Body of pancreas (tissue), 4 donors: Measurements from ENCODE around the gene MYO3A. TPM values are rescaled to one million over a fixed set of nuclear protein-coding genes. Genes with fewer than 3 reads are reported as not detected.

Experiments
- ATAC-seq: fragments of 150-250 bp; one replicate; pipeline ENCODE4 v1.9.1; 2016
- DNase-seq, 4 donors: peaks; one replicate each; pipeline ENCODE4 v3.0.0-alpha.2; 2019
- H3K27ac ChIP-seq, 4 donors: fragments of 200-600 bp; sonication (generic); 1 replicate in 3 of 4; 2 replicates in 1 of 4; pipeline versions ENCODE4 v1.5.1 to v1.6.1; 2016 to 2019; ENCODE audit warnings: mild to moderate bottlenecking in 1 of 4, mixed read lengths in 1 of 4, moderate library complexity in 1 of 4
- H3K27me3 ChIP-seq, 2 donors: fragments of 200-600 bp; sonication (generic); one replicate each; pipeline ENCODE4 v1.6.0; 2016; ENCODE audit warnings: mild to moderate bottlenecking in 1 of 2
- H3K36me3 ChIP-seq, 2 donors: fragments of 200-600 bp; sonication (generic); replicated peaks in 1 of 2; 2 replicates each; pipeline ENCODE4 v1.5.1; 2016; ENCODE audit warnings: low read depth in 2 of 2; ENCODE audit not compliant: insufficient read depth in 1 of 2
- H3K4me1 ChIP-seq: fragments of 200-600 bp; sonication (generic); one replicate; pipeline ENCODE4 v1.6.0; 2016
- H3K4me3 ChIP-seq, 2 donors: fragments of 200-600 bp; sonication (generic); 1 replicate in 1 of 2; 2 replicates in 1 of 2; pipeline ENCODE4 v1.5.1; 2016 to 2019
- H3K9me3 ChIP-seq, 3 donors: fragments of 200-600 bp; sonication (generic); 1 replicate in 2 of 3; 2 replicates in 1 of 3; pipeline ENCODE4 v1.5.1; 2016
- POLR2A ChIP-seq, 3 donors: fragments of 450-650 bp; IDR thresholded peaks; one replicate each; pipeline ENCODE4 v1.6.1; 2016; ENCODE audit warnings: antibody characterized with exemption in 3 of 3, mild to moderate bottlenecking in 2 of 3
- WGBS, 2 donors: methylation state at CpG; one replicate each; pipeline ENCODE4 v1.1.5; 2017; 5-methylcytosine and 5-hydroxymethylcytosine counted together
- intact Hi-C: fragments of 100-400 bp; cut with DNase I; formaldehyde crosslinking; loops from one replicate; pipeline ENCODE4 v1.15.1; 2023
- total RNA-seq, 2 donors: library from RNA; depleted of rRNA; stranded (reverse); fragments of >200 nt; gene quantifications; one replicate each; pipeline ENCODE4 v1.1.0, GENCODE V29; 2016
- TF ChIP-seq, protein P1 (sequence below), 7 experiments: fragments of 450-650 bp in 4 of 7; fragments of 200-600 bp in 3 of 7; sonication (generic) in 3 of 7; IDR thresholded peaks; one replicate each; pipeline ENCODE4 v1.5.1; 2016 to 2019; ENCODE audit warnings: antibody characterized with exemption in 7 of 7

MYO3A gene
- total RNA-seq, 2 donors from 2014 or later, result 1.6 to 3.4 TPM

DNA sequence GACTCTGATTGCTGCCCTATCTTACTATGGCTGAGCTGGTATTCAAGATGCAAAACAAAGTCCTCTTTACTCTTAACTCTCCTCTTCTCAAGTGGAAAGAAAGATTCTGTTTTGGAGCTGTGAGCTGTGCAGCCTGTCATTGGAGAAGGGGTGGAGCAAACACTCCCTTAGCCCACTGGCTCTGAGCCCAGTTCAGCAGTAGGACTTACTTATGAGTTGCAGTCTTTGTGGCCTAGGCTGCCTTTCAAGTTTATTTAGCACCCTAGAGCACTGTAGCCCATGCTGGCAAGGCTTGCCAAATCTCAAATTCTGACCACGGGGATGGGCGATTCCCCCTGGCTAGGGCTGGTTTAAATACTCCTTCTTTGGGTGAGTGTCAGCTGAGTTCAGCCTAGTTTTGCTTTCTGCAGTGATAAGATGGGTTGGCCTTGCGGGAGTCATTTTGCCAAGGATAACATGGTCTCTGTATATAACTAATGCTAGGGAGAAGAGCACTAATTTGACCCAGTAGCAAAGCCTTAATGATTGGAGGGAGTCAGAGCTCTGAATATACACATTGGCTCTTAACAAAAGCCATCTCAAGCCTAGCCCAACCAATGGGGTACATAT, 110.2 kb downstream of the MYO3A start:
- no peaks in the 10 kb centered on the region for H3K36me3 ChIP-seq
- H3K27ac ChIP-seq, result no peak overlapping the region
- TF ChIP-seq, protein P1, sequence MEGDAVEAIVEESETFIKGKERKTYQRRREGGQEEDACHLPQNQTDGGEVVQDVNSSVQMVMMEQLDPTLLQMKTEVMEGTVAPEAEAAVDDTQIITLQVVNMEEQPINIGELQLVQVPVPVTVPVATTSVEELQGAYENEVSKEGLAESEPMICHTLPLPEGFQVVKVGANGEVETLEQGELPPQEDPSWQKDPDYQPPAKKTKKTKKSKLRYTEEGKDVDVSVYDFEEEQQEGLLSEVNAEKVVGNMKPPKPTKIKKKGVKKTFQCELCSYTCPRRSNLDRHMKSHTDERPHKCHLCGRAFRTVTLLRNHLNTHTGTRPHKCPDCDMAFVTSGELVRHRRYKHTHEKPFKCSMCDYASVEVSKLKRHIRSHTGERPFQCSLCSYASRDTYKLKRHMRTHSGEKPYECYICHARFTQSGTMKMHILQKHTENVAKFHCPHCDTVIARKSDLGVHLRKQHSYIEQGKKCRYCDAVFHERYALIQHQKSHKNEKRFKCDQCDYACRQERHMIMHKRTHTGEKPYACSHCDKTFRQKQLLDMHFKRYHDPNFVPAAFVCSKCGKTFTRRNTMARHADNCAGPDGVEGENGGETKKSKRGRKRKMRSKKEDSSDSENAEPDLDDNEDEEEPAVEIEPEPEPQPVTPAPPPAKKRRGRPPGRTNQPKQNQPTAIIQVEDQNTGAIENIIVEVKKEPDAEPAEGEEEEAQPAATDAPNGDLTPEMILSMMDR (IDR thresholded peaks at IDR 0.05), result no peak
- no peak for TF ChIP-seq POLR2A (IDR thresholded peaks at IDR 0.05)
- H3K9me3 ChIP-seq, result no peaks in the 10 kb centered on the region
- DNase-seq (peak in 2 of 4 donors; percentile 9 to 16), ATAC-seq (no peak)
- 61 to 100% methylated on average over 1 to 3 of the region's 3 CpGs for WGBS, 2 donors
- no peaks in the 10 kb centered on the region for H3K4me1 ChIP-seq
- H3K27me3 ChIP-seq, result no peaks in the 10 kb centered on the region
- no peak overlapping the region for H3K4me3 ChIP-seq
- intact Hi-C loops, result no loop called here

DNA sequence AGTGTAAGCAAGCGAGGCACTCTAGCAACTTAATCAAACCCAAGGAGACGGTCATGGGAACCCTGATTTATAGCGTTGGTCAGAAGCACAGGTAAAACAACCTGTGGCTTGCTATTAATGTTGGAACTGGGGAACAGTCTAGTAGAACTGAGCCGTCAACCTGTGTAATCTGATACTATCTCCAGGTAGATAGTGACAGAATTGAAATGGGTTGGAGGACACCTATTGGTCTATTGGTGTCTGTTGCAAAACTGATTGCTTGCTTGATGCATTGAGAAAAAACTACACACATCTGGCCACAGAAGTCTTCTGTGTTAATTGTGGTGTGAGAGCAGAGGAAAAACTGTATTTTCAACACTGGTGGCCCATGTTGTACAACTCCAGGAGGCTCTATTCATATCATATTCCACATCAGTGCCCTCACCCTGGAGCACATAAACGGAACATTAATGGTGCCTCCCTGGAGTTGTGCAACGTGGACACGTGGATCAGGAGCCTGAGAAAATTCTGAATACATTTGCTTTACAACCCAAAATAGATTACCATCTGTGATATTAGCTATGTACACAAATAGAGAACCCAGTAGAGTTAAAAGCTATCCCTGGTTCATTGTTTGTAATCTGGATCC, 112.2 kb downstream of the MYO3A start:
- H3K36me3 ChIP-seq, result no peaks in the 10 kb centered on the region
- no peaks in the 10 kb centered on the region for H3K9me3 ChIP-seq
- peak in 2 of 4 donors; percentile 25 to 42 for DNase-seq
- no peaks in the 10 kb centered on the region for H3K27me3 ChIP-seq
- no peak overlapping the region for H3K4me3 ChIP-seq
- H3K4me1 ChIP-seq, result no peaks in the 10 kb centered on the region
- intact Hi-C loops, result no loop called here
- ATAC-seq, result no peak
- 53 to 60% methylated on average over 7 of the region's 7 CpGs for WGBS, 2 donors
- TF ChIP-seq, protein P1 (IDR thresholded peaks at IDR 0.05), result no peak
- TF ChIP-seq POLR2A (IDR thresholded peaks at IDR 0.05), result no peak
- no peak overlapping the region for H3K27ac ChIP-seq

DNA sequence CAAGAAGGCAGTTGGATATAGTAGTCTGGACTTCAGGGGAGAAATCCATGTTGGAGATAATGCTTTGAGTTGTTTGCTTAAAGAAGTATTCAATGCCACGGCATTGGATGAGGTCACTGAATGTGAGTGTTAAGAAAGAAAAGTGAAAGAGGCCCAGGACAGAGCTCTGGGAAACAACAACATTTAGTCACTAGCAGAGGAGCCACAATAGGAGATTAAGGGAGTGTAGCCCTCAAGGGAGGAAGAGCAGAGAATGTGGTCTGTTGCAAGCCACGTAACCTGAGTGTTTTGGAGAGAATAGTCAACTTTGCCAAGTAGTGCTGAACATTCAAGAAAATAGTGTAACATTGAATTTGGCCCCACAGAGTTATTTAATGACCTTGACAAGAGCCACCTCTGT, 114.7 kb downstream of the MYO3A start:
- TF ChIP-seq POLR2A (IDR thresholded peaks at IDR 0.05), result no peak
- TF ChIP-seq, protein P1 (IDR thresholded peaks at IDR 0.05), result no peak
- Histone ChIP-seq H3K9me3 (no peaks in the 10 kb centered on the region), H3K36me3 (no peaks in the 10 kb centered on the region), H3K4me3 (no peak overlapping the region), H3K27me3 (no peaks in the 10 kb centered on the region), H3K27ac (no peak overlapping the region), H3K4me1 (no peaks in the 10 kb centered on the region)
- no peak for DNase-seq
- no peak for ATAC-seq
- WGBS, 2 donors, result 48 to 53% methylated on average over 2 of the region's 2 CpGs
- intact Hi-C loops, result no loop called here

DNA sequence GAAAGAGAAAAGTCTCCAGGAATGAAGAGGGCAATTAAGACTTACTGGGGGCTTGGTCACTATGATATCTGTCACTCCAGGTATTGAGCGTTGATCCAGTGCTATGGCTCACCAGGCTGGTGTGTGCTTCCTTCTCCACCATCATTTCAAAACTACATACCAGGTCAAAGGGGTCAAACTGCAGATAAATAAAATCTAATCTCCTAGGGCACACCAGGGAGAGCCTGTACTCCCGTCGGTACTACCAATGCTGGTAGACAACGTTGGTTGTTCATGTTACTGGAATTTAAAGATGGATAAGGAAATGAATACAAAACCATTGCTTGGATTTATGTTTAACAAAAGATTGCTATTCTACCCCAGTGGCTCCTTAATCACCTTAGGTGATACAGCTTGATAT, 118.3 kb downstream of the MYO3A start:
- H3K27ac ChIP-seq, result no peak overlapping the region
- no peak overlapping the region for H3K4me3 ChIP-seq
- TF ChIP-seq, protein P1 (IDR thresholded peaks at IDR 0.05), result no peak
- no peak for TF ChIP-seq POLR2A (IDR thresholded peaks at IDR 0.05)
- H3K27me3 ChIP-seq, result no peaks in the 10 kb centered on the region
- intact Hi-C loops, result no loop called here
- H3K9me3 ChIP-seq, result no peaks in the 10 kb centered on the region
- H3K36me3 ChIP-seq, result no peaks in the 10 kb centered on the region
- H3K4me1 ChIP-seq, result no peaks in the 10 kb centered on the region
- DNase-seq (no peak), ATAC-seq (no peak)
- WGBS, 2 donors, result 40 to 42% methylated on average over 4 of the region's 4 CpGs

DNA sequence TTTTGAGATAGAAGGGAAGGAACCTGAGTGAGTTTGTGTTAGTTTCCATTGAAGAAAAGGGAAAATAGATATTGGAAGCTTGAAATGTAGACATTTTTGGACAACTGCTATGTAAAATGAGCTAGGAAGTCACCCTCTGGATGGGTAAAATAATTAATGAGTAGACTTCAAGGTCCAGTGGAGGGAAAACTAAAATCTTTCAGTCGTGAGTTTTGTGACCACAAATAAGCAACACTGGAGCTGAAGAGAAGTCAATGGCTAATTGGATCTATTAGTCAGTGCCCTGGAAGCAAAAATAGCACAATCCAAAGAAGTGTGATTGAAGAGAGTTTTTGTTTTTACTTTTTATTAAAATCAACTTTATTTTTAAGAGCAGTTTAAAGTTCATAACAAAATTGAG, 123.4 kb downstream of the MYO3A start:
- Histone ChIP-seq H3K27me3 (no peaks in the 10 kb centered on the region), H3K36me3 (no peaks in the 10 kb centered on the region), H3K4me3 (no peak overlapping the region), H3K27ac (no peak overlapping the region), H3K4me1 (no peaks in the 10 kb centered on the region), H3K9me3 (no peaks in the 10 kb centered on the region)
- no peak for TF ChIP-seq POLR2A (IDR thresholded peaks at IDR 0.05)
- TF ChIP-seq, protein P1 (IDR thresholded peaks at IDR 0.05), result no peak
- no peak for ATAC-seq
- intact Hi-C loops, result no loop called here
- WGBS, 2 donors, result 57 to 68% methylated on average over 1 of the region's 1 CpG
- DNase-seq, result no peak
